Thoracic aorta (tissue), 2 donors: Measurements from ENCODE around the gene FKBP10. TPM values are rescaled to one million over a fixed set of nuclear protein-coding genes. Genes with fewer than 3 reads are reported as not detected.

Source experiments
- ATAC-seq: fragments of 150-250 bp; one replicate; pipeline ENCODE4 v1.8.0; 2017; ENCODE audit warnings: low read depth; ENCODE audit not compliant: insufficient number of reproducible peaks, low FRiP score
- DNase-seq: peaks from one replicate; pipeline ENCODE4 v3.0.0-alpha.2; 2020; ENCODE audit warnings: low spot score
- H3K27ac ChIP-seq, 2 donors: fragments of 200-600 bp; sonication (generic); 1 replicate in 1 of 2; 2 replicates in 1 of 2; pipeline ENCODE4 v1.5.1; 2016; ENCODE audit warnings: mild to moderate bottlenecking in 2 of 2, moderate library complexity in 2 of 2
- H3K27me3 ChIP-seq: fragments of 200-600 bp; sonication (generic); replicated peaks from 2 replicates; pipeline ENCODE4 v1.6.0; 2016; ENCODE audit warnings: mild to moderate bottlenecking; ENCODE audit not compliant: insufficient read depth
- H3K36me3 ChIP-seq: fragments of 200-600 bp; sonication (generic); one replicate; pipeline ENCODE4 v1.5.1; 2016
- H3K4me1 ChIP-seq, 2 donors: fragments of 200-600 bp; sonication (generic); 1 replicate in 1 of 2; 2 replicates in 1 of 2; pipeline versions ENCODE4 v1.5.1 to v1.6.0; 2016; ENCODE audit warnings: low read depth in 2 of 2, mild to moderate bottlenecking in 1 of 2; ENCODE audit not compliant: control insufficient read depth in 1 of 2
- H3K4me3 ChIP-seq: fragments of 200-600 bp; sonication (generic); 2 replicates; pipeline ENCODE4 v1.5.1; 2016; ENCODE audit warnings: mild to moderate bottlenecking
- H3K9me3 ChIP-seq: fragments of 200-600 bp; sonication (generic); 2 replicates; pipeline ENCODE4 v1.5.1; 2016
- total RNA-seq, 2 donors: library from RNA; depleted of rRNA; stranded (reverse); fragments of >200 nt; gene quantifications; one replicate each; pipeline versions ENCODE4 v1.1.0 to v1.2.3, GENCODE V29; 2016
- TF ChIP-seq, protein P1 (sequence below): fragments of 200-600 bp; sonication (generic); IDR thresholded peaks from one replicate; pipeline ENCODE4 v1.5.1; 2019; ENCODE audit warnings: antibody characterized with exemption

The FKBP10 gene
- total RNA-seq, 2 donors from 2014 or later, result 125 to 188 TPM

DNA sequence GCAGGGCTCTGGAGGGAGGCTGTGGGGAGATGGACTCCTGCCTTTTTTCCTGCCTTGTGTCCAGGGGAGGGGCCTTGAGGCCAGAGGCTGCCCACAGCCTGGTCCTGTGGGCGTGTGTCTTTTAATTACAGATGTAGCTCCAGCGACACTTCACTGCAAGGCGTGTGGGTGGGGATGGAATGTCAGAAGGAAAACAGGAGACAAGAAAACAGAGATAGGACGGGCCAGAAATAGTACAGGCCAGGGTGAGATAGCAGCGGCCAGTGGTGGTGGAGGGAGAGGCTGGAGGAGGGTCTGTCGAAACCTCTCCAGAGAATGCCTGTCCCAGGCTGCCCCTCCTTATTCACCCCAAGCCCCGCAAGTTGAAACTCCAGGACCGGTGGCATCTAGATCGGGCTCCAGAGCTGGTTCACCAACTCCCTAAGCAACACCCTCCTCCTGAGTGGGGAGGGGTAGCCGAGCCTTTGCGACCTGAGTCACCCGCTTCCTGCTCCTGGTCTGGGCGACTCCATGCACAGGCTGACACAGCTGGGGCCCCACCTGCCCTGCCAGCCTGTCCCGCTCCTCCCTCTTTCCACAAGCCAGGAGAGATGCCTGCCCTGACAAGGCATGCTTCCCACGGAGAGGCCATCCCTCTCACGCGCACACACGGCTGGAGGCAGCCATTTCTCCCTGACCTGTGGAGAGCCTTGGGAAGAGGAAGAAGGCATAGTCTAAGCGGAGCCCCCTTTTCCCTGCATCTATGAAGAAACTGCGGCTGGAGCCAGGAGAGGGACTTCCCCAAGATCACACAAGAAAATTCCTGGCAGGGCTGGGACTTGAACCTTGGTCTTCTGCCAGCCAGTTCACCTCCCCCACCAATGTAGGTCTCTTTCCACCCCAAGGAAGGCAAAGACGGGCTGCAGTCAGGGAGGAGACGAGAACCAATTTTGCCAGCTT, 19.7 kb upstream of the FKBP10 start:
- TF ChIP-seq, protein P1, sequence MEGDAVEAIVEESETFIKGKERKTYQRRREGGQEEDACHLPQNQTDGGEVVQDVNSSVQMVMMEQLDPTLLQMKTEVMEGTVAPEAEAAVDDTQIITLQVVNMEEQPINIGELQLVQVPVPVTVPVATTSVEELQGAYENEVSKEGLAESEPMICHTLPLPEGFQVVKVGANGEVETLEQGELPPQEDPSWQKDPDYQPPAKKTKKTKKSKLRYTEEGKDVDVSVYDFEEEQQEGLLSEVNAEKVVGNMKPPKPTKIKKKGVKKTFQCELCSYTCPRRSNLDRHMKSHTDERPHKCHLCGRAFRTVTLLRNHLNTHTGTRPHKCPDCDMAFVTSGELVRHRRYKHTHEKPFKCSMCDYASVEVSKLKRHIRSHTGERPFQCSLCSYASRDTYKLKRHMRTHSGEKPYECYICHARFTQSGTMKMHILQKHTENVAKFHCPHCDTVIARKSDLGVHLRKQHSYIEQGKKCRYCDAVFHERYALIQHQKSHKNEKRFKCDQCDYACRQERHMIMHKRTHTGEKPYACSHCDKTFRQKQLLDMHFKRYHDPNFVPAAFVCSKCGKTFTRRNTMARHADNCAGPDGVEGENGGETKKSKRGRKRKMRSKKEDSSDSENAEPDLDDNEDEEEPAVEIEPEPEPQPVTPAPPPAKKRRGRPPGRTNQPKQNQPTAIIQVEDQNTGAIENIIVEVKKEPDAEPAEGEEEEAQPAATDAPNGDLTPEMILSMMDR, result no peak
- Histone ChIP-seq H3K36me3 (no peaks in the 10 kb centered on the region), H3K4me1 (peaks cover 11 to 15% of the 10 kb centered on the region in 2 donors), H3K27ac (peak overlapping the region; percentile 41 to 43), H3K27me3 (no peaks in the 10 kb centered on the region), H3K4me3 (peak overlapping the region; percentile 35), H3K9me3 (no peaks in the 10 kb centered on the region)
- ATAC-seq, result no peak
- DNase-seq, result no peak

DNA sequence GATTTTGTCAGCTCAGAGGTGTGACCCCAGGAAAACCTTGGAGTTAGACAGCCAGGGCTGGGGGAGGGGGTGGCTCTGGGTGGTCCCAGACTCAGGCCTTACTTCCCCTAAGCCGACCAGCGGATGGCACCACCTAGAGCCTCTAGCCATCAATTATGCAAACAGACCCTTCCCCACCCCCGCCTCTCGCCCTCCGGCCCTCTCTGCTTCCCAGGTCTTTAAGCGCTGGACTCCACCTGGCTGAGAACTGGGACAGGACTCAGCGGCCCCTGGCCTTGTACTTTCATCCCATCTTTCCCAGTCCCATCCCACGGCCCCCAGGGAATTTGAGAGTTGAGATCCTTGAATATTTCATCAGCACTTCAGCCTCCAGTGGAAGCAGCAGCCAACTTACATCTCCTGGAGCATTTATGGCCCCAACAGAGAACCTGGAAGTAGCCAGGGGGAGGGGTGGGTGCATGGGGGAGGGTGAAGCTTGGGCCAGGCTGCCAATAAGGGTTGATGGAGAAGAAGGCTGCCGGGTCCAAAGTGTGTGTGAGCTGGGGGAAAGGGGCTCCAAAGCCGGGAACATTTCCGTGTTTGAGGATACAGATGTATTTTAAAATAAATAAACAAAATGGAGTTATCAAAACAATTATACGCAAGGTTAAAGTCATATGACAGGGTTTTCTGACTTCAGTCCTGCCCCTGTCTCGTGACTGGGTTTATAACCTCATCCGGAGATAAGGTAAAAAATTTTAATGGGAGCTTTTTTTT, 18.8 kb upstream of the FKBP10 start:
- DNase-seq, result no peak
- Histone ChIP-seq H3K9me3 (no peaks in the 10 kb centered on the region), H3K4me1 (peaks cover 11 to 15% of the 10 kb centered on the region in 2 donors), H3K4me3 (no peak overlapping the region), H3K27ac (no peak overlapping the region), H3K27me3 (no peaks in the 10 kb centered on the region), H3K36me3 (no peaks in the 10 kb centered on the region)
- no peak for ATAC-seq
- TF ChIP-seq, protein P1, result no peak

DNA sequence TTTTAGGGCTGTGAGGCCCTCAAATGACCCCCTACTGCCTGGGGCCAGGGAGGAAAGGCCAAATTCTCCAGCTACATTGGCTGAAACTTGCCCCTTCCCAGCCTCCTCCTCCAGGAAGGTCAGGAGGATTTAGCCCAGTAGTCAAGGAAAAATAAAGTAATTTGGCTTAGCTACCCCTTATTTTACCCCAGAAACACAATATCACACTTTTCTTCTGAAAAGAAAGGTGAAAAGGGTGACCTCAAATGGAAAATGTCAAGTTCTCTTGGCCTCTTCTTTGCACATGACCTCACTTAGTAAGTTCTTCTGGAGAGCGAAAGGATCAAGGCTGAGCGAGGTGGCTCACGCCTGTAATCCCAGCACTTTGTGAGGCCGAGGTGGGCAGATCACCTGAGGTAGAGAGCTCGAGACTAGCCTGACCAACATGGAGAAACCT, 18.2 kb upstream of the FKBP10 start:
- H3K4me1 ChIP-seq, result peaks cover 11 to 15% of the 10 kb centered on the region in 2 donors
- TF ChIP-seq, protein P1, result no peak
- H3K27ac ChIP-seq, result no peak overlapping the region
- ATAC-seq (no peak), DNase-seq (no peak)
- H3K9me3 ChIP-seq, result no peaks in the 10 kb centered on the region
- no peaks in the 10 kb centered on the region for H3K36me3 ChIP-seq
- no peak overlapping the region for H3K4me3 ChIP-seq
- no peaks in the 10 kb centered on the region for H3K27me3 ChIP-seq

DNA sequence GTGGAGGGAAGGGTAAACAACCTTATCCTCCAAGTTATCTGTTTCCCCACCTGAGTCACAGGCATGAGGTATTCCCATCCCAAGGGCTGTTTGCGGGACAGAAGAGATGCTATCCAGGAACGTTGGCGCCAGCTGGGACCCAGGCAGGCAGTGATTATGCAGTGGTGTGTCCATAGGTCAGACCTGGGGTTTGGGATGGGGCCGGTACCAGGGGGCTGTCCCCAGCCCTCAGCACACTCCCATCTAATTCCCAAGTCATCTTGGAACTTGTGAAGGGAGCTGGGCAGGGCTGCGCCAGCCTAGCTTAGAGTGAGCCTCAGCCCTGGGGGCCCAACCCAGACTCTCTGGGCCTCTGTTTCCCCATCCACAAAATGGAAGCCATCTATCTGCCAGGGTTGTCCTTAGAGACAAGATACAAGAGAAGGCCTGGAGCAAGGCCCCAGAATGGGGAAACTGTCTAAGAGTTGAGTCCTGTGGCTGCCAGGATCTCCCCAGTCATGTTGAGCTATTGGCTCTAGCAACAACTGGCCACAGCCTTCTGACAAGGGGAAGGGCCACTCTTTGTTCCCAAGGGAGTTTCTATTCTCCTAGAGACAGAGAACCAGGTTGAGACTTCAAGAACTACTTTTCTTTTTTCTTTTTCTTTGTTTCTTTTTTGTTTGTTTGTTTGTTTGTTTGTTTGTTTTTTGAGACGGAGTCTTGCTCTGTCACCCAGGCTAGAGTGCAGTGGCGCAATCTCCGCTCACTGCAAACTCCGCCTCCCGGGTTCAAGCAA, 16.5 kb upstream of the FKBP10 start:
- no peaks in the 10 kb centered on the region for H3K36me3 ChIP-seq
- H3K9me3 ChIP-seq, result no peaks in the 10 kb centered on the region
- H3K27me3 ChIP-seq, result no peaks in the 10 kb centered on the region
- DNase-seq (no peak), ATAC-seq (no peak)
- peaks cover 13 to 25% of the 10 kb centered on the region in 2 donors for H3K4me1 ChIP-seq
- H3K27ac ChIP-seq, result no peak overlapping the region
- no peak overlapping the region for H3K4me3 ChIP-seq
- TF ChIP-seq, protein P1, result no peak
